Measurements from ENCODE around the gene COL16A1. TPM values are rescaled to one million over a fixed set of nuclear protein-coding genes. Genes with fewer than 3 reads are reported as not detected.

COL16A1 gene
- total and polyA plus RNA-seq, 2 of the 13 experiments (the other 11 are each of a cell fraction or from before 2014, with no cell fraction given) = 4.3 to 12.2 TPM

GRCh38 chr1:31701091-31701736, 2.6 kb downstream of the COL16A1 start (continued):
- TF ChIP-seq ZBTB25 (CRISPR knock-in tag; IDR thresholded peaks at IDR 0.05) = 0 out of 2 replicates have a peak, but pooled peaks have one; percentile 65
- peak; percentile 52; the same call in 1 of the 2 replicates for TF ChIP-seq ETV5 (CRISPR knock-in tag; IDR thresholded peaks at IDR 0.05; ENCODE audit: borderline replicate concordance)
- TF ChIP-seq ZNF430 (CRISPR knock-in tag; IDR thresholded peaks at IDR 0.05) = peak; percentile 81; the same call in 1 of the 2 replicates
- TF ChIP-seq NCOR1 (IDR thresholded peaks at IDR 0.05; ENCODE audit: borderline replicate concordance, low read length) = peak; percentile 82; the same call in 1 of the 2 replicates
- no peak for TF ChIP-seq ZBTB39 (CRISPR knock-in tag; IDR thresholded peaks at IDR 0.05)
- no peak for TF ChIP-seq PLRG1 (conservative IDR thresholded peaks at IDR 0.05)
- TF ChIP-seq DMAP1 (CRISPR knock-in tag; IDR thresholded peaks at IDR 0.05) = 0 out of 2 replicates have a peak, but pooled peaks have one; percentile 46
- peak; percentile 67; the same call in 1 of the 2 replicates for TF ChIP-seq ERF (CRISPR knock-in tag; IDR thresholded peaks at IDR 0.05)
- TF ChIP-seq MXD4 (CRISPR knock-in tag; IDR thresholded peaks at IDR 0.05) = no peak
- TF ChIP-seq ZIK1 (CRISPR knock-in tag; IDR thresholded peaks at IDR 0.05; ENCODE audit: borderline replicate concordance, low read depth) = no peak
- peak; percentile 92 for TF ChIP-seq RXRB (CRISPR knock-in tag; IDR thresholded peaks at IDR 0.05; ENCODE audit: borderline replicate concordance)
- TF ChIP-seq RAD21 (CRISPR knock-in tag; IDR thresholded peaks at IDR 0.05) = 0 out of 2 replicates have a peak, but pooled peaks have one; percentile 10
- peak; percentile 94 for TF ChIP-seq SALL1 (CRISPR knock-in tag; IDR thresholded peaks at IDR 0.05)
- TF ChIP-seq TAF1 (CRISPR knock-in tag; IDR thresholded peaks at IDR 0.05) = peak; percentile 24; the same call in 1 of the 2 replicates
- no peak for TF ChIP-seq ZNF652 (CRISPR knock-in tag; IDR thresholded peaks at IDR 0.05; ENCODE audit: borderline replicate concordance, low read depth)
- no peak for TF ChIP-seq PHF8 (CRISPR knock-in tag; IDR thresholded peaks at IDR 0.05)
- no peak for TF ChIP-seq TEAD2 (CRISPR knock-in tag; IDR thresholded peaks at IDR 0.05)
- TF ChIP-seq KLF16 (CRISPR knock-in tag; IDR thresholded peaks at IDR 0.05) = peak in 1 of 2 experiments; percentile 84; a peak in 2 of 4 replicates
- no peak for TF ChIP-seq PRDM4 (CRISPR knock-in tag; IDR thresholded peaks at IDR 0.05; ENCODE audit: borderline replicate concordance)
- TF ChIP-seq ATF4 (CRISPR knock-in tag; IDR thresholded peaks at IDR 0.05) = peak in 1 of 2 experiments; percentile 61; a peak in 1 of 4 replicates
- TF ChIP-seq HBP1 (CRISPR knock-in tag; IDR thresholded peaks at IDR 0.05; ENCODE audit: low read depth) = 0 out of 2 replicates have a peak, but pooled peaks have one; percentile 36
